Ishikawa (cell line): ENCODE data around the gene PEAK3.

ENCODE experiments used
- CEBPB ChIP-seq: IDR thresholded peaks from 2 replicates; pipeline ENCODE4 v1.6.1; 2012
- CREB1 ChIP-seq: IDR thresholded peaks from 2 replicates; pipeline ENCODE4 v1.6.1; 2012; ENCODE audit warnings: low read depth
- EGR1 ChIP-seq: IDR thresholded peaks from 2 replicates; pipeline ENCODE4 v1.6.1; 2012
- EP300 ChIP-seq: IDR thresholded peaks from 2 replicates; pipeline ENCODE4 v1.6.1; 2012; ENCODE audit warnings: borderline replicate concordance
- FOXM1 ChIP-seq: IDR thresholded peaks from 2 replicates; pipeline ENCODE4 v1.6.1; 2012; ENCODE audit warnings: low read depth, borderline replicate concordance
- MAX ChIP-seq: IDR thresholded peaks from 2 replicates; pipeline ENCODE4 v1.6.1; 2012
- NFIC ChIP-seq: IDR thresholded peaks from 2 replicates; pipeline ENCODE4 v1.6.1; 2012
- RAD21 ChIP-seq: IDR thresholded peaks from 2 replicates; pipeline ENCODE4 v1.6.1; 2012; ENCODE audit warnings: low read depth
- REST ChIP-seq: IDR thresholded peaks from 2 replicates; pipeline ENCODE4 v1.6.1; 2012; ENCODE audit warnings: low read depth, mild to moderate bottlenecking
- TAF1 ChIP-seq: IDR thresholded peaks from 2 replicates; pipeline ENCODE4 v1.6.1; 2012; ENCODE audit warnings: low read depth, mild to moderate bottlenecking
- TCF12 ChIP-seq: IDR thresholded peaks from 2 replicates; pipeline ENCODE4 v1.6.1; 2012; ENCODE audit warnings: low read depth
- TEAD4 ChIP-seq: IDR thresholded peaks from 2 replicates; pipeline ENCODE4 v1.6.1; 2012
- USF1 ChIP-seq: IDR thresholded peaks from 2 replicates; pipeline ENCODE4 v1.6.1; 2012
- YY1 ChIP-seq: IDR thresholded peaks from 2 replicates; pipeline ENCODE4 v1.6.1; 2012; ENCODE audit warnings: low read depth
- ZBTB7A ChIP-seq: IDR thresholded peaks from 2 replicates; pipeline ENCODE4 v1.6.1; 2012; ENCODE audit warnings: low read depth

Gene PEAK3

GRCh38 chr19:2294687-2295335, 12.8 kb upstream of the PEAK3 start:
- TF ChIP-seq NFIC (no peak), TCF12 (no peak), TAF1 (no peak), USF1 (no peak), REST (no peak), FOXM1 (no peak)

GRCh38 chr19:2291185-2291751, 9.3 kb upstream of the PEAK3 start:
- no peak for TF ChIP-seq FOXM1
- peak; percentile 20; the same call in 1 of the 2 replicates for TF ChIP-seq USF1
- no peak; the same call in 1 of the 2 replicates for TF ChIP-seq TCF12
- TF ChIP-seq MAX = peak; percentile 97

- TF ChIP-seq EGR1 (no peak), CEBPB (no peak), ZBTB7A (peak; percentile 36; the same call in 1 of the 2 replicates), REST (no peak), RAD21 (no peak), TEAD4 (peak; percentile 1; the same call in 1 of the 2 replicates), FOXM1 (no peak), EP300 (no peak), TAF1 (no peak), TCF12 (peak; percentile 10; the same call in 1 of the 2 replicates), USF1 (no peak), NFIC (peak; percentile 56), YY1 (no peak), MAX (peak; percentile 68; the same call in 1 of the 2 replicates), CREB1 (no peak)
Measured at GRCh38 chr19:2290441-2291184, 8.6 kb upstream of the PEAK3 start.

GRCh38 chr19:2289714-2290435, 7.9 kb upstream of the PEAK3 start:
- TF ChIP-seq TAF1 = 0 out of 2 replicates have a peak, but pooled peaks have one; percentile 16
- TF ChIP-seq CEBPB = no peak
- 0 out of 2 replicates have a peak, but pooled peaks have one; percentile 41 for TF ChIP-seq YY1
